Measurements from ENCODE around the gene IGF1R.
"Not testable (repeated sequence)": the region's sequence is repeated elsewhere in the genome, so short reads cannot be mapped to it uniquely, and the experiment has no call there.

IGF1R gene

DNA sequence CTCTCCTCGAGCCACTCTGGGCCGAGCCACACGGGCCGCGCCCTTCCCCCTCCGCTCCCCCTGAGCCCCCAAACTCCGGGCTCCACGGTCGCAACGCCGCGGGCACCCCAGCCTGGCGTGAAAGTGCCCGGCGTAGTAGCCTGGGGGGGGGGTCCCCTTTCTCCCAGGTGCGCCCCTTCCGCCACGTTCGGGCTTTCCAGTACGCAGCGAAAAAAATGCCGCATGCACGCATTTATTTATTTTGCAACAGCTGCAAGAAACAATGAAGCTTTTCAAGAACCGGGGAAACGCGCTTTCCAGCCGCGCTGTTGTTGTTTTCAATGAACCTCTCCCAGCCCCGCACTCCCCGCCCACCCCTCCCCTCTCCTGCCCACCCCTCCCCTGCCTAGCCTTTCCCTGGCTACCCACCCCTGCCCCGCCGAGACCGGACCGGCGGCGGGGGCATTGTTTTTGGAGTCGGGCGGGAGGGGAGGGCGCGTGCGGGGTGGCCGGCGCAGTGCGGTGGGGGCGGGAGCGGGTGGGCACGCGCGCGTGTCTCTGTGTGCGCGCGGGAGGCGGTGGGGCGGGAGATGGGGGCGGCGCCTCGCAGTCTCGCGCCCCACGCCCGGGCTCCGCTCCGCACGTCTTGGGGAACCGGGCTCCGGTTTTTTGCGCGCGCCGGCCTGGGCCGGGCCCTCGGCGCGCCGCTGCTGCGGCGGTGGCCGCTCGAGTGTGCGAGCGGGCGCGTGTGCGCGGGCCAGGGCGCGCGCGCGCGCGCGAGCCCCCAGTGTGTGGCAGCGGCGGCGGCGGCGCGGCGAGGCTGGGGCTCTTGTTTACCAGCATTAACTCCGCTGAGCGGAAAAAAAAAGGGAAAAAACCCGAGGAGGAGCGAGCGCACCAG, at the start of gene IGF1R:
Gene IGF1R (plus strand): TSS at position 766 of the 880 bp plus-strand sequence. CDS start 1,043 bp downstream, outside the sequence.
- DNase-seq (ENCODE audit: low spot score), result peak; percentile 91

DNA sequence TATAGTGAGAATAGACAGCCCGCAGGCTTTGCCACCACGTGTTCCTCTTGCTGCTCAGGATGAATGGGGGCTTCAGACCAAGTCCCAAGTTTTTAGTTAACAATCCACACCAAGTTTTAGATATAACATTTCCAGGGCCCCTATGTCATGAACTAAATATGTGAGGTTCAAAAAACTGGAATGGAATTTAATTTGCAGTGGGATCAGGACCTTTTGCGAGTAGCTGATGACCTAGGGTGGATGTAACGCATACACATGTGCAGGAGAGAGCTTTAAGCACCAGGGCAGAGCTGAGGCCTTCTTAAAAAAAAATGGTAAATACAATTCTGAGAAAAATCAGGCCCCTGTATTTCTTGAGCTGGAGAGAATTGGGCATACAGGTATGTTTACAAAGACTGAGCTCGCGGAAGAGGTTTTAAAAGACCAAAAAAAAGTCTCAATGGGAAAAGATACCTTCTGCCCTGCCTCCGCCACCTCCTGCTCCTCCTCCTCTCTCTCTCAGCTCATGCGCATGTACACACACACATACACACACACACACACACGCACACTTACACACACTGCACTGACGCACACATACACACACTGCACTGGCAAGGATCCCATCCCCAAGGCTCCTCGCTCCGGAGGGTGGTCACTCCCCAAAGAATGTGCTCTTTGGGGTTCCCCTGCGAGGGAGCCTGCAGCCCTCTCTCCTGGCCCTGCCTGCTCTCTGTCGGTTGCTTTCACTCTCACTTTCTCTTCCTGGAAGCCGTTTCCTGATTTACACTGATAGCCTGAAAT, 48.2 kb upstream of the IGF1R start:
- DNase-seq (ENCODE audit: low spot score), result peak; percentile 35

- DNase-seq (ENCODE audit: low spot score), result no peak
Measured at GRCh38 chr15:98604983-98605382, 43.4 kb upstream of the IGF1R start.

GRCh38 chr15:98609144-98609852, 39.0 kb upstream of the IGF1R start:
- DNase-seq (ENCODE audit: low spot score), result no peak

DNA sequence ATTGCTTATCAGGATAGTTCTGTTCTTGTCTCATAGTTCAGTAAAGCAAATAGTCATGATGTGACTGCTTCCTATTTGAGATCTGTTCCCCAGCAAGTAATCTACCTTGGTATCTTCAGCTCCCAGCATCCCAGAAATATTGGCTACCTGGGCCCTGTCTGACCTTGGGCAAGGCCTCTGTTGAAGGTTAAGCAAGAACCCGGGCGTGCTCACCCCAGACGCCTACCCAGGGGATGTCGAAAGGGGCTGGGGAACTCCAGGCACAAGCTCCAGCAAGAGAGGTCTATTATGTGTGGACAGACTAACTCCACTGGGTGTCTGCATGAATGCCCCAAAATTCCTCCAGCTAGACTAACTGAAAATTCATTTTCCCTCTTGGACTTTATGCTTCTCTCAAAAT, 37.3 kb upstream of the IGF1R start:
- no peak for DNase-seq (ENCODE audit: low spot score)

- no peak for DNase-seq (ENCODE audit: low spot score)
Measured at GRCh38 chr15:98611808-98612207, 36.5 kb upstream of the IGF1R start.

- DNase-seq (ENCODE audit: low spot score), result no peak
Measured at GRCh38 chr15:98612490-98613110, 35.7 kb upstream of the IGF1R start.

DNA sequence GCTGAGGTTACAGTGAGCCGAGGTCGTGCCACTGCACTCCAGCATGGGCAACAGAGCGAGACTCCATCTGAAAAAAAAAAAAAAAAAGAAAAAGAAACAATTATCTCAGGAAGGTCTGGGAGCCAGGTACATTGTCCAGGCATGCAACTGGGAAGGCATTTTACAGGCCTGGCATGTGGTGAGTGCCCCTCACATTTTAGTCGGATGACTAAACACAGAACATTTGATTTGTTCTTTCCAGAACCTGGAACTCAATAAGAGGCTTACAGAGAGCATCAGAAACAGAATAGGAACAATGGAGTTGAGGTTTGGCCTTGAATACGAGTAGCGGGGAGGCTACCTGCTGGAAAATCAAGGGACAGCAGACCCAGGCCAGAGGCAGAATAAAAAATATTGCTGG, 33.7 kb upstream of the IGF1R start:
- no peak for DNase-seq (ENCODE audit: low spot score)

GRCh38 chr15:98616397-98616796, 31.9 kb upstream of the IGF1R start:
- no peak for DNase-seq (ENCODE audit: low spot score)

DNA sequence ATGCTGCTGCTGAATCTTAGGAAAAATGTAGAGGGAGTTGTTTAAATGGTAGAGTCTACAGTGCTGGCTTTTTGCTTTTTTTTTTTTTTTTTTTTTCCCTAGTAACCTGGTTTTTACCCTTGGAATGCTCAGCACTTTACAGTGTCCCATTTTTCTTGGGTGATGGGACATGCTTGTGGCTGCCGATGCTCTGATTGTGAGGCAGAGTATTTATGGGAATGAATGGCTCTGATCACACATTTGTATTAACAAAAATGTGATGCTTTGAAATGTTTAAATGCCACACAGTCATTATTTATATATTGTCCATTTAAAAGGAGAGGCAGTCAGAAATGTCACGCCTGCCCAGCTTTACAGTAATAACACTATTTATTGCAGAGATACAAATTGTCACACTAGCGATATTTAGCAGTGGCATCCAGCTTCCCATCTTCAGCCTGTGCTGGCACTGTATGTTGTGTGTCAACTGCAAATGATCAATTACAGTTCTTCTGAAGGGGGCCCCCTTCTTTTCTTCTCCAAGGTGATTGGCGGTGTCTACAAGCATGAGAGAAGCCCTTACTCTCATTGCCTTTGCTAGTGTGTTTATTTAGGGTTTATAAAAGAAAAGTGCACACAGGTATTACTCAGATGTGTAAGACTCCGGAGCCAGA, 30.9 kb upstream of the IGF1R start:
- no peak for DNase-seq (ENCODE audit: low spot score)

GRCh38 chr15:98618576-98618975, 29.8 kb upstream of the IGF1R start:
- not testable (repeated sequence) for DNase-seq (ENCODE audit: low spot score)

GRCh38 chr15:98620020-98620419, 28.3 kb upstream of the IGF1R start:
- DNase-seq (ENCODE audit: low spot score), result no peak

DNA sequence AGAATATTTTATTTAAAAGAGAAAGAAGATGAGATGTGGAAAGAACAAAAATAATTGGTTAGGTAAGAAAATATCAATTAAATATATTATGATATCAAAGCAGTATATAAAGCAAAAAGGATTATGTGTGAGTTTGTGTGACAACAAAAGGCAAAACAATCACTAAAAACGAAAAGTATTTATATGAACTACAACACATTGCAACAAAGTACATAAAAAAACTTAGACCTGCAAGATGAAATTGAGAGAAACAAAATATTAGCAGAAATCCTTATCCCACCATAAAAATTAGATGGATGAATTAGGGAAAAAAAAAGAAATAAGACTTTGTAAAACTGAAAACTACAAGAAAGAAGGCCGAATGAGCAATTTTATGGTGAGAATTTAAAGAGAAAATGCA, 27.3 kb upstream of the IGF1R start:
- no peak for DNase-seq (ENCODE audit: low spot score)

DNA sequence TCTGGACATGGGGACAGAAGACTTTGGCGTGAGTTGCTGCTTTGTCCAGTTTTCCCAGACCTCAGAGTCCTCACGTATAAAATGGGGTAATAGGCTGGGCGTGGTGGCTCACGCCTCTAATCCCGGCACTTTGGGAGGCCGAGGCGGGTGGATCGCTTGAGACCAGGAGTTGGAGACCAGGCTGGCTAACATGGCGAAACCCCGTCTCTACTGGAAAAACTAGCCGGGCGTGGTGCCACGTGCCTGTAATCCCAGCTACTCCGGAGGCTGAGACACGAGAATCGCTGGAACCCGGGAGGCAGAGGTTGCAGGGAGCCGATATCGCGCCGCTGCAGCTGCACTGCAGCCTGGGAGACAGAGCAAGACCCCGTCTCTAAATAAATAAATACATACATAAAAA, 22.7 kb upstream of the IGF1R start:
- no peak for DNase-seq (ENCODE audit: low spot score)

GRCh38 chr15:98626153-98626552, 22.2 kb upstream of the IGF1R start:
- no peak for DNase-seq (ENCODE audit: low spot score)

DNA sequence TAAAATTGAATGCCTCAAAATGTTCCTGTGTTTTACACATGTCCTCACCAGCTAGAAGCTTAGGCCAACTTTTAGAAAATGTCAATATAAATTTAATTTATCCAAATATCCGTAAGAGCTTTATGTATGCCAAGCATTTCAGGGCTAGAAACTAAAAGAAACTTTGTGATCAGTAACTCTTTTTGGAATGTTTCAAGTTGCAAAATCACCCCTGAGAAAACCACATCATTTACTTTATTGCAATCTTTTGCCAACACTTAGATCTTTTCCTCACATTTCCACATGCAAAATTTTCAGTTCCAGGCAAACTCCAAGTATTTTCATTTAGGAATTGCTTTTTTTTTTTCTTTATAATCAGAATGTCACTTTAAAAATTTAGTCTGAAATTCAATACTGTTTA, 20.1 kb upstream of the IGF1R start:
- no peak for DNase-seq (ENCODE audit: low spot score)

DNA sequence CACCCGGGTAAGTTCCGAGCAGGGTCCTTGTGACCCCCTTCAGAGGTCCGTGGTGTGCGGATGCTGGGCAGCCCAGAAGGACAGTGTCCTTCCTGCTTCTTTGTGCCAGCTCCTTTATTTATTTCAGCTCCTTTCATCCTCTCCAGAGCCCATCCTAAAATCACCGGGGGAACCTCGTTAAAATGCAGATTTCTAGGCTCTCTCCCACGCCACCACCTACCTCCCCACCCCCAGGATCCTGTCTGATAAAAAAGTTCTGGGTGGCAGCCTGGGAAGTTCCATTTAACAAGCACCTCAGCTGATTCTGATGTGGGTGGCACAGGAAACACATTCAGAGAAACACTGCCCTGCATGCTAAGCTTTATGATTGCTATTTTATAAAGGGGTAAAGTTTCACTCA, 12.5 kb upstream of the IGF1R start:
- no peak for DNase-seq (ENCODE audit: low spot score)

DNA sequence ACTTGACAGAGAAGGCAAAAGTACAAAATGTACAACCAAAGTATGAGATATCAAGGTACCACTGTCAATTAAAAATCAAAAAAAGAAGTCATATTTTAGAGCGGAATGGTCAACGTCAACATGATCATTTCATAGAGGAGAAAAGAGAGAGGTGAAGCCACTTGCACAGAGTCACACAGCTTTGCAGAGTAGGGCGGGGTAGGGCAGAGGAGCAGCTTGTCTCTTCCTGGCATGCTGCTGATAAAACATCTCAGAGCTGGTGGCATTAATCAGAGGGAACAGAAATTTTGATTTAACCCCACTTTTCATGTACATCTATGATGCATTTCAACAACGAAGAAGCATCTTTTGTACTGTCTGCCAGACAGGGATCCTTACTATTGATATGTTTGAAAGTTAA, 5.2 kb upstream of the IGF1R start:
- no peak for DNase-seq (ENCODE audit: low spot score)

GRCh38 chr15:98646546-98647025, 1.8 kb upstream of the IGF1R start:
- no peak for DNase-seq (ENCODE audit: low spot score)

GRCh38 chr15:98647026-98647773, 1.1 kb upstream of the IGF1R start:
- DNase-seq (ENCODE audit: low spot score), result peak; percentile 71

Data from germinal center (tissue), 1 donor.